A673 (cell line): ENCODE measurements around the gene BUD23.

Source experiments
- EZH2 ChIP-seq: fragments of 200-600 bp; sonication (generic); IDR thresholded peaks from 2 replicates; pipeline ENCODE4 v1.6.1; 2017; ENCODE audit warnings: borderline replicate concordance, low read depth, mild to moderate bottlenecking, mixed read lengths, antibody characterized with exemption, low read length; ENCODE audit not compliant: poor library complexity, severe bottlenecking
- TF ChIP-seq, protein P1 (sequence below): fragments of 300-800, 200-600 bp; sonication (generic); conservative IDR thresholded peaks from 2 replicates; pipeline ENCODE4 v1.5.1; 2017; ENCODE audit warnings: low read depth, mild to moderate bottlenecking, antibody characterized with exemption, low read length, moderate library complexity, mixed read lengths

DNA sequence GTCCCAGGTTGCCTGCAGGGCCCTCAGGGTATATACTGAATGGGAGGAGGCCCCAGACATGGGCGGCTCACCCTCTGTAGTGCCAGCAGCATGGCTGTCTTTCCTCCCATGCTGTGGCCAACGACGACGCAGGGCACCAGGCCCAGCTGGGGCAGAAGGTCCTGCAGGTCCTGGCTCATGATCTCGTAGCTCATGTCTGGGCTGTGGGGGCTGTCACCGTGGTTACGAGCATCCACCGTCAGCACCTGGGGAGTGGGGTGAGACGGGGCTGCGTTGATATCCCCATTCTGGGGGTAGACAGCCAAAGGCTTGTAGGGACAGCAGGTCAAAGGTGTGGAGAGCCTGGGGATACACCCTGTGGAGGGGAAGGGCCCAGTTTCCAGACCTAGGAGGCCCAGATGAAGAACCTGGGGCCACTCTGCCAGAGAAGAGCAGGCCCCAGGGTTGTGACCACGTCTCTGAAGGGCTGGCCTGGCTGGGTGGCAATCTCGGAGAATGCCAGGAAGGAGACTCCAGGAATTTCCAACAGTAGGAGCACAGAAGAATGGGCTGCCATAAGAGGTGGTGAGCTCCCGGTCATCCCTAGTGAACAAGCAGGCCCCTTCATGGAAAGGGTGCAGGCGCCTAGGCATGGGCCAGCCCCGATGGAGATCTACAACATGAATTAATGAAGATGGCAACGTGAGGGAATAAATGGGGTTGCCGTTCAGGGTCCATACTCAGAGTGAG, 54.3 kb downstream of the BUD23 start:
- TF ChIP-seq, protein P1, sequence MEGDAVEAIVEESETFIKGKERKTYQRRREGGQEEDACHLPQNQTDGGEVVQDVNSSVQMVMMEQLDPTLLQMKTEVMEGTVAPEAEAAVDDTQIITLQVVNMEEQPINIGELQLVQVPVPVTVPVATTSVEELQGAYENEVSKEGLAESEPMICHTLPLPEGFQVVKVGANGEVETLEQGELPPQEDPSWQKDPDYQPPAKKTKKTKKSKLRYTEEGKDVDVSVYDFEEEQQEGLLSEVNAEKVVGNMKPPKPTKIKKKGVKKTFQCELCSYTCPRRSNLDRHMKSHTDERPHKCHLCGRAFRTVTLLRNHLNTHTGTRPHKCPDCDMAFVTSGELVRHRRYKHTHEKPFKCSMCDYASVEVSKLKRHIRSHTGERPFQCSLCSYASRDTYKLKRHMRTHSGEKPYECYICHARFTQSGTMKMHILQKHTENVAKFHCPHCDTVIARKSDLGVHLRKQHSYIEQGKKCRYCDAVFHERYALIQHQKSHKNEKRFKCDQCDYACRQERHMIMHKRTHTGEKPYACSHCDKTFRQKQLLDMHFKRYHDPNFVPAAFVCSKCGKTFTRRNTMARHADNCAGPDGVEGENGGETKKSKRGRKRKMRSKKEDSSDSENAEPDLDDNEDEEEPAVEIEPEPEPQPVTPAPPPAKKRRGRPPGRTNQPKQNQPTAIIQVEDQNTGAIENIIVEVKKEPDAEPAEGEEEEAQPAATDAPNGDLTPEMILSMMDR = no peak
- no peak for TF ChIP-seq EZH2
